K562 (cell line): Measurements from ENCODE around the gene MDK. TPM values are rescaled to one million over a fixed set of nuclear protein-coding genes. Genes with fewer than 3 reads are reported as not detected.

Experiments
- CHD2 ChIP-seq: IDR thresholded peaks from 2 replicates; pipeline ENCODE4 v1.6.1; 2011; ENCODE audit warnings: low read depth, low read length
- DIDO1 ChIP-seq: fragments of 450-650 bp; IDR thresholded peaks from 2 replicates; pipeline ENCODE4 v1.6.1; 2016; ENCODE audit warnings: low read depth, missing biosample characterization, missing genetic modification characterization
- HSF4 ChIP-seq: fragments of 250-450 bp; sonication (Bioruptor Pico); IDR thresholded peaks from 2 replicates; pipeline ENCODE4 v2.1.2; 2022; ENCODE audit warnings: mild to moderate bottlenecking, moderate library complexity, borderline replicate concordance
- NCOA6 ChIP-seq: fragments of 450-650 bp; IDR thresholded peaks from 2 replicates; pipeline ENCODE4 v1.6.1; 2017; ENCODE audit warnings: mild to moderate bottlenecking
- NFE2 ChIP-seq: IDR thresholded peaks from 2 replicates; pipeline ENCODE4 v1.6.1; 2014; ENCODE audit warnings: antibody characterized with exemption, low read depth
- RBBP5 ChIP-seq: fragments of 200-600 bp; sonication (generic); IDR thresholded peaks from 2 replicates; pipeline ENCODE4 v1.6.1; 2012; ENCODE audit warnings: borderline replicate concordance, mild to moderate bottlenecking, low read length, control low read depth, inconsistent platforms; ENCODE audit not compliant: insufficient read depth, poor library complexity, severe bottlenecking
- RNF2 ChIP-seq: sonication (generic); IDR thresholded peaks from 2 replicates; pipeline ENCODE4 v1.6.1; 2016
- ZEB2 ChIP-seq: fragments of 450-650 bp; IDR thresholded peaks from 2 replicates; pipeline ENCODE4 v1.6.1; 2016
- ZFX ChIP-seq: sonication (generic); formaldehyde crosslinking; IDR thresholded peaks from 2 replicates; pipeline ENCODE4 v1.8.0; 2022; ENCODE audit warnings: mild to moderate bottlenecking, missing genetic modification reagents, moderate library complexity
- ZNF165 ChIP-seq: fragments of 250-450 bp; sonication (Bioruptor Pico); IDR thresholded peaks from 2 replicates; pipeline ENCODE4 v1.4.0; 2020; ENCODE audit warnings: borderline replicate concordance
- ZNF311 ChIP-seq: fragments of 250-450 bp; sonication (Bioruptor Pico); IDR thresholded peaks from 2 replicates; pipeline ENCODE4 v1.4.0; 2020; ENCODE audit warnings: mild to moderate bottlenecking, moderate library complexity
- ZNF77 ChIP-seq: fragments of 250-450 bp; sonication (Bioruptor Pico); IDR thresholded peaks from 2 replicates; pipeline ENCODE4 v1.5.0; 2020
- polyA plus RNA-seq, 8 experiments: library from polyadenylated mRNA; depleted of rRNA in 4 of 8; stranded (reverse) in 5 of 8; unstranded in 3 of 8; fragments of >200 nt; fragmentation: Nextera tagmentation in 2 of 8; fragmentation: Illumina TruSeq in 1 of 8; extraction: Ambion mirVana in 2 of 8; extraction: Trizol in 1 of 8; gene quantifications; 2 replicates each; pipeline versions ENCODE4 v1.2.1 to v1.2.3, GENCODE V29; 2011 to 2014; ENCODE audit warnings: inconsistent platforms in 1 of 8, missing spikeins in 1 of 8
- total RNA-seq, 7 experiments: library from RNA; depleted of rRNA in 6 of 7; stranded (reverse); fragments of >200 nt in 6 of 7; fragmentation: Illumina TruSeq in 2 of 7; extraction: Trizol in 2 of 7; gene quantifications; 2 replicates each; pipeline versions ENCODE4 v1.2.1 to v1.2.3, GENCODE V29; 2011 to 2021; ENCODE audit warnings: low replicate concordance in 1 of 7
- TF ChIP-seq, protein P1 (sequence below): fragments of 250-450 bp; sonication (Bioruptor Pico); IDR thresholded peaks from 2 replicates; pipeline ENCODE4 v1.5.0; 2022; ENCODE audit warnings: mild to moderate bottlenecking
- TF ChIP-seq, protein P2 (sequence below): fragments of 250-450 bp; sonication (Bioruptor Pico); IDR thresholded peaks from 2 replicates; pipeline ENCODE4 v1.5.1; 2021; ENCODE audit warnings: mild to moderate bottlenecking
- TF ChIP-seq, protein P3 (sequence below): sonication (generic); formaldehyde crosslinking; IDR thresholded peaks from 2 replicates; pipeline ENCODE4 v1.8.0; 2023; ENCODE audit warnings: mild to moderate bottlenecking, missing genetic modification reagents
- TF ChIP-seq, protein P4 (sequence below): IDR thresholded peaks from 3 replicates; pipeline ENCODE4 v1.6.1; 2011; ENCODE audit warnings: borderline replicate concordance, mild to moderate bottlenecking; ENCODE audit not compliant: insufficient read length, insufficient read depth
- TF ChIP-seq, protein P5 (sequence below): sonication (generic); formaldehyde crosslinking; IDR thresholded peaks from 2 replicates; pipeline ENCODE4 v1.8.1; 2023; ENCODE audit warnings: missing genetic modification reagents, mild to moderate bottlenecking, borderline replicate concordance

The MDK gene
- total and polyA plus RNA-seq, 9 of the 15 experiments (the other 6 are each of a cell fraction or from before 2014, with no cell fraction given) = 20.7 to 700 (median 350) TPM

DNA sequence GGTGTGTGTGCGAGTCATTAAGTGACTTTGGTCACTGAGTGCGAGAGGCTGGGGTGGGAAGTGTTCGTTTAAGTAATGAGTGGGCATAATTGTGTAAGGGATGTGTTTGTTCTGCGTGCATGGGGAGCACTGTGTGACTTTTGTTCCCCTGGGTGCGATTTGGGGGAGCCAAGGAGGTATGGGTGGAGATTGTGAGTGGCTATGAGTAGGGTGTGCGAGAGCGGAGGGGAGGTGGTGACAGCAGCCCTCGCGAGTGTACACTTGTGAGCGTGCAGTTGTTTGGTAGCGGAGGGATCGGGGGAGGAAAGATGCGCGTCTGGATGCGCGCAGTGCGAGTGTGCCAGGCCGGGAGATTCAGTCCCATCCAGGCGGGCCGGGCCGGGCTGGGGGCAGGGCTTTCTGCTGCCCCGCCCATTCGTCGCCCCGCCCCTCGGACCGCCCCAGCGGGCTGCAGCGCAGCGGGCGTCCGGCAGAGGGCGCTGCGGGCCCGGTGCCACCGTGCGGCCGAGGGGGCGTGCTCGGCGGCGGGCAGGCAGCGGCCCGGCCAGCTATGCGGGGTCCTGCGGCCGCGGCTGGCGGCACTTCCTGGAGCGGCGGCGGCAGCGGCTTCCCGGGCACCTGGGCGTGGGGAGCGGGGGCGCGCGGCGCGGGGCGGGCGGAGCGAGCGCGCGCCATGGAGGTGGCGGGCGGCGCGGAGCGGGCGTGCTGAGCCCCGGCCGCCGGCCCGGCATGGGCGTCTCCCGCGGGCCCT is 34.4 kb upstream of the MDK start, which contains the start of gene DGKZ (continued):
- no peak for TF ChIP-seq HSF4 (CRISPR knock-in tag)
- TF ChIP-seq ZFX (CRISPR knock-in tag) = no peak
- TF ChIP-seq CHD2 = no peak
- TF ChIP-seq, protein P1, sequence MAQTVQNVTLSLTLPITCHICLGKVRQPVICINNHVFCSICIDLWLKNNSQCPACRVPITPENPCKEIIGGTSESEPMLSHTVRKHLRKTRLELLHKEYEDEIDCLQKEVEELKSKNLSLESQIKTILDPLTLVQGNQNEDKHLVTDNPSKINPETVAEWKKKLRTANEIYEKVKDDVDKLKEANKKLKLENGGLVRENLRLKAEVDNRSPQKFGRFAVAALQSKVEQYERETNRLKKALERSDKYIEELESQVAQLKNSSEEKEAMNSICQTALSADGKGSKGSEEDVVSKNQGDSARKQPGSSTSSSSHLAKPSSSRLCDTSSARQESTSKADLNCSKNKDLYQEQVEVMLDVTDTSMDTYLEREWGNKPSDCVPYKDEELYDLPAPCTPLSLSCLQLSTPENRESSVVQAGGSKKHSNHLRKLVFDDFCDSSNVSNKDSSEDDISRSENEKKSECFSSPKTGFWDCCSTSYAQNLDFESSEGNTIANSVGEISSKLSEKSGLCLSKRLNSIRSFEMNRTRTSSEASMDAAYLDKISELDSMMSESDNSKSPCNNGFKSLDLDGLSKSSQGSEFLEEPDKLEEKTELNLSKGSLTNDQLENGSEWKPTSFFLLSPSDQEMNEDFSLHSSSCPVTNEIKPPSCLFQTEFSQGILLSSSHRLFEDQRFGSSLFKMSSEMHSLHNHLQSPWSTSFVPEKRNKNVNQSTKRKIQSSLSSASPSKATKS = no peak
- TF ChIP-seq ZNF77 (CRISPR knock-in tag) = no peak
- TF ChIP-seq NFE2 = 0 out of 2 replicates have a peak, but pooled peaks have one; percentile 15
- TF ChIP-seq, protein P2, sequence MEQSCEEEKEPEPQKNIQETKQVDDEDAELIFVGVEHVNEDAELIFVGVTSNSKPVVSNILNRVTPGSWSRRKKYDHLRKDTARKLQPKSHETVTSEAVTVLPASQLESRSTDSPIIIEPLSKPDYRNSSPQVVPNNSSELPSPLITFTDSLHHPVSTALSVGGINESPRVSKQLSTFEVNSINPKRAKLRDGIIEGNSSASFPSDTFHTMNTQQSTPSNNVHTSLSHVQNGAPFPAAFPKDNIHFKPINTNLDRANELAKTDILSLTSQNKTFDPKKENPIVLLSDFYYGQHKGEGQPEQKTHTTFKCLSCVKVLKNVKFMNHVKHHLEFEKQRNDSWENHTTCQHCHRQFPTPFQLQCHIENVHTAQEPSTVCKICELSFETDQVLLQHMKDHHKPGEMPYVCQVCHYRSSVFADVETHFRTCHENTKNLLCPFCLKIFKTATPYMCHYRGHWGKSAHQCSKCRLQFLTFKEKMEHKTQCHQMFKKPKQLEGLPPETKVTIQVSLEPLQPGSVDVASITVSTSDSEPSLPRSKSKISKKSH (CRISPR knock-in tag) = no peak
- TF ChIP-seq, protein P3, sequence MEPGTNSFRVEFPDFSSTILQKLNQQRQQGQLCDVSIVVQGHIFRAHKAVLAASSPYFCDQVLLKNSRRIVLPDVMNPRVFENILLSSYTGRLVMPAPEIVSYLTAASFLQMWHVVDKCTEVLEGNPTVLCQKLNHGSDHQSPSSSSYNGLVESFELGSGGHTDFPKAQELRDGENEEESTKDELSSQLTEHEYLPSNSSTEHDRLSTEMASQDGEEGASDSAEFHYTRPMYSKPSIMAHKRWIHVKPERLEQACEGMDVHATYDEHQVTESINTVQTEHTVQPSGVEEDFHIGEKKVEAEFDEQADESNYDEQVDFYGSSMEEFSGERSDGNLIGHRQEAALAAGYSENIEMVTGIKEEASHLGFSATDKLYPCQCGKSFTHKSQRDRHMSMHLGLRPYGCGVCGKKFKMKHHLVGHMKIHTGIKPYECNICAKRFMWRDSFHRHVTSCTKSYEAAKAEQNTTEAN (CRISPR knock-in tag) = no peak
- no peak for TF ChIP-seq RNF2
- TF ChIP-seq NCOA6 = no peak
- TF ChIP-seq RBBP5 = no peak
- TF ChIP-seq, protein P4, sequence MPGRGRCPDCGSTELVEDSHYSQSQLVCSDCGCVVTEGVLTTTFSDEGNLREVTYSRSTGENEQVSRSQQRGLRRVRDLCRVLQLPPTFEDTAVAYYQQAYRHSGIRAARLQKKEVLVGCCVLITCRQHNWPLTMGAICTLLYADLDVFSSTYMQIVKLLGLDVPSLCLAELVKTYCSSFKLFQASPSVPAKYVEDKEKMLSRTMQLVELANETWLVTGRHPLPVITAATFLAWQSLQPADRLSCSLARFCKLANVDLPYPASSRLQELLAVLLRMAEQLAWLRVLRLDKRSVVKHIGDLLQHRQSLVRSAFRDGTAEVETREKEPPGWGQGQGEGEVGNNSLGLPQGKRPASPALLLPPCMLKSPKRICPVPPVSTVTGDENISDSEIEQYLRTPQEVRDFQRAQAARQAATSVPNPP = no peak
- no peak for TF ChIP-seq DIDO1
- TF ChIP-seq ZEB2 = 0 out of 2 replicates have a peak, but pooled peaks have one; percentile 28
- TF ChIP-seq ZNF165 (CRISPR knock-in tag) = no peak
- TF ChIP-seq ZNF311 (CRISPR knock-in tag) = no peak
- TF ChIP-seq, protein P5, sequence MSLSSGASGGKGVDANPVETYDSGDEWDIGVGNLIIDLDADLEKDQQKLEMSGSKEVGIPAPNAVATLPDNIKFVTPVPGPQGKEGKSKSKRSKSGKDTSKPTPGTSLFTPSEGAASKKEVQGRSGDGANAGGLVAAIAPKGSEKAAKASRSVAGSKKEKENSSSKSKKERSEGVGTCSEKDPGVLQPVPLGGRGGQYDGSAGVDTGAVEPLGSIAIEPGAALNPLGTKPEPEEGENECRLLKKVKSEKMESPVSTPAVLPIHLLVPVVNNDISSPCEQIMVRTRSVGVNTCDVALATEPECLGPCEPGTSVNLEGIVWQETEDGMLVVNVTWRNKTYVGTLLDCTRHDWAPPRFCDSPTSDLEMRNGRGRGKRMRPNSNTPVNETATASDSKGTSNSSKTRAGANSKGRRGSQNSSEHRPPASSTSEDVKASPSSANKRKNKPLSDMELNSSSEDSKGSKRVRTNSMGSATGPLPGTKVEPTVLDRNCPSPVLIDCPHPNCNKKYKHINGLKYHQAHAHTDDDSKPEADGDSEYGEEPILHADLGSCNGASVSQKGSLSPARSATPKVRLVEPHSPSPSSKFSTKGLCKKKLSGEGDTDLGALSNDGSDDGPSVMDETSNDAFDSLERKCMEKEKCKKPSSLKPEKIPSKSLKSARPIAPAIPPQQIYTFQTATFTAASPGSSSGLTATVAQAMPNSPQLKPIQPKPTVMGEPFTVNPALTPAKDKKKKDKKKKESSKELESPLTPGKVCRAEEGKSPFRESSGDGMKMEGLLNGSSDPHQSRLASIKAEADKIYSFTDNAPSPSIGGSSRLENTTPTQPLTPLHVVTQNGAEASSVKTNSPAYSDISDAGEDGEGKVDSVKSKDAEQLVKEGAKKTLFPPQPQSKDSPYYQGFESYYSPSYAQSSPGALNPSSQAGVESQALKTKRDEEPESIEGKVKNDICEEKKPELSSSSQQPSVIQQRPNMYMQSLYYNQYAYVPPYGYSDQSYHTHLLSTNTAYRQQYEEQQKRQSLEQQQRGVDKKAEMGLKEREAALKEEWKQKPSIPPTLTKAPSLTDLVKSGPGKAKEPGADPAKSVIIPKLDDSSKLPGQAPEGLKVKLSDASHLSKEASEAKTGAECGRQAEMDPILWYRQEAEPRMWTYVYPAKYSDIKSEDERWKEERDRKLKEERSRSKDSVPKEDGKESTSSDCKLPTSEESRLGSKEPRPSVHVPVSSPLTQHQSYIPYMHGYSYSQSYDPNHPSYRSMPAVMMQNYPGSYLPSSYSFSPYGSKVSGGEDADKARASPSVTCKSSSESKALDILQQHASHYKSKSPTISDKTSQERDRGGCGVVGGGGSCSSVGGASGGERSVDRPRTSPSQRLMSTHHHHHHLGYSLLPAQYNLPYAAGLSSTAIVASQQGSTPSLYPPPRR (CRISPR knock-in tag) = no peak
